ENCODE measurements around the gene CSF2RB.

The CSF2RB gene

DNA sequence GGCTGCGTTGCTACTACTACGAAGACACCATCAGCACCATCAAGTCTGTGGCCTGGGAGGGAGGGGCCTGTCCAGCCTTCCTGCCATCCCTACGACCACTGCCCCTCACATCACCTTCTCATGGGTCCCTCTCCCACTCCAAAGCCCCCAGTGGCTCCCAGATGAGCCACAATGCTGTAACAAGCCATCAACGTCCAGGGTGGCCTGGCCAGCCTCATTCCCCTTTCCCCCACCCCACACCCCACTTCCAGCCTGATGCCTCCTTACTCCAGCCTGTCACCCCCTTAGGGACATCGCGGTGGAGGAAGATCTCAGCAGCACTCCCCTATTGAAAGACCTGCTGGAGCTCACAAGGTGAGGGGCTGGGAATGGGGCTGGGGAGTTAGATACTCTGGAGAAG lies 37.7 kb upstream of the CSF2RB start:
- Histone ChIP-seq H3K9me3 (ENCODE audit: control insufficient read depth, insufficient read depth, low read length) (no peaks in the 10 kb centered on the region), H3K36me3 (ENCODE audit: insufficient read depth, low read length) (no peaks in the 10 kb centered on the region), H3K9ac (ENCODE audit: low read depth, low read length) (no peak overlapping the region), H3K4me1 (ENCODE audit: insufficient read depth, low read length) (no peaks in the 10 kb centered on the region; the same call in 1 of the 2 replicates)

DNA sequence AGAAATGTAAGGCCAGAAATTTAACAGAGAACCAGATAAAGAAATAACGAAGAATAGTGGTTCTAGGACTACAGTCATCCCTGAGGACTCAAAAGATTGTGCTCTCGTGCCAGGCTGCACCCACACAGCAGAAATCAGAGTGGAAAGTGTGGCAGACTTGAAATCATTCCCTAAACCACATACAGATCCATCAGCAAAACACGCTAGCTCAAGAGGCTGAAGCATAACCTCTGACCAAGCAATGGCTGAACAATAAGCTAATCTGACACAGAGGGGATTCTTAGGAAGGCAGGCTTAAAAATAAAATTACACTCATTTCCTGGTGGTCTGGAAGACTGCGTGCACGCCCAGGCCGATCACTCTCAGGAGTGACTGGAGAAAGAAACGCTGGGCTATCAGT lies 33.7 kb upstream of the CSF2RB start:
- no peak overlapping the region for H3K9ac ChIP-seq (ENCODE audit: low read depth, low read length)
- peaks cover 3% of the 10 kb centered on the region; the same call in 1 of the 2 replicates for H3K9me3 ChIP-seq (ENCODE audit: control insufficient read depth, insufficient read depth, low read length)
- no peaks in the 10 kb centered on the region for H3K4me1 ChIP-seq (ENCODE audit: insufficient read depth, low read length)
- no peaks in the 10 kb centered on the region for H3K36me3 ChIP-seq (ENCODE audit: insufficient read depth, low read length)

DNA sequence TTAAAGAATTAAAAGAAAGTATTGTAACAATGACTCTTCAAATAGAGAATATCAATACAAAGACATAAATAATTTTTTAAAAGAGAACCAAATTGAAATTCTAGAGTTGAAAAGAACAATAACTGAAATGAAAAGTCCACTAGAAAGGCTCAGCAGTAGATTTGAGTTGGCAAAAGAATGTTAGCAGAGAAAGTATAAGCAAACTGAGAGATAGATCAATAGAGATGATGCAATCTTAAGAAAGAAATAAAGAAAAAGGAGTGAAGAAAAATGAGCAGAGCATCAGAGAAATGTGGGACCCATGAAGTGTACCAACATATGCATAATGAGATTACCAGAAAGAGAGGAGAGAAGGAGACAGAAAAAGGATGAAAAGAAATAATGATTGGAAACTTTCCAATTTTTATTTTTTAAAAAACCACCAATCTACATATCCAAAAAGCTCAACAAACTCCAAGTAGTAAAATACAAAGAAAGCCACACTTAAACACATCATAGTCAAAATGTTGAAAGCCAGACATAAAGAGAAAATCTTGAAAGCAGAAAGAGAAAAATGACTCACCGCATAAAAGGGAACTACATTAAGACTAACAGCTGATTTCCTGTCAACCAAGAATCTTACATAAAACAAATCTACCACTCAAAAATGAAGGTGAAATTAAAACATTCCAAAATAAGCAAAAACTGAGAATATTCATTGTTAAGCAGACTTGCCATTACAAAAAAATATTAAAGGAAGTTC lies 31.8 kb upstream of the CSF2RB start:
- Histone ChIP-seq H3K9me3 (ENCODE audit: control insufficient read depth, insufficient read depth, low read length) (peaks cover 3% of the 10 kb centered on the region; the same call in 1 of the 2 replicates), H3K36me3 (ENCODE audit: insufficient read depth, low read length) (no peaks in the 10 kb centered on the region), H3K4me1 (ENCODE audit: insufficient read depth, low read length) (0 out of 2 replicates have a peak, but pooled peaks cover 6% of the 10 kb centered on the region), H3K9ac (ENCODE audit: low read depth, low read length) (no peak overlapping the region)

DNA sequence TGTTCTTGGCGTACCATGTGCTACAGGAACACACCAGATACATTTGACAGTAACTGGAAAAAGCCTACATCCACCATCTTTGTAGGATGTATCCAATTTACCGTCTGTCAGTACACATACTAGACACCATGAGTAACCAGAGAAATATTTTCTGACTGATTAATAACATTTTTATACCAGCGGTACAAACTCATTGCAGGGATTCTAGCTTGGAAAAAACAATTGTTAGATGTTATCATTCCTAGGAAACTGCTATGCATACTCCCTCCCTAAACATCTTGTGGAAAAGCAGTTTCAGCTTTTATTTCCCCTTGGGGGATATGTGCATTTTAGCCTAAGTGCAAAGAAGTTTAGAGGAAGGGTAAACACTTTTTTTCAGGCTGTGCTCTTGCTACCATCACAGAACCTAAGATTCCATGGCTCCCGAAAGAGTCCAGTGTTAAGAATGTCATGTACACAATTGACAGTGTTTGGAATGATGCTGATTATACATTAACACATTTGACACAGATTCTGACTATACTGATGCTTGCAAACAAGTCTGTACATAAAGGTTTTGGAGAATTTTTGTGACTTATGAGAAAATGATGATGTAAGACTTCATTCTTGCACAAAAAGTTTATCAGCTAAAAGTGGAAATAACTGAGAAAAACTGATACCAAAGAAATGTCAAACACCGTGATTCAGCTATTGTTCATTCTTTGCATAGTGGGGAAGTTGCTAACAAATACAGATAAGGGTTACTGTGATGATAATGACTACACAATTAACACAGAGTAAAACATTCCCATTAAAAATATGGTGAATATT lies 28.9 kb upstream of the CSF2RB start:
- peaks cover 3% of the 10 kb centered on the region; the same call in 1 of the 2 replicates for H3K9me3 ChIP-seq (ENCODE audit: control insufficient read depth, insufficient read depth, low read length)
- 0 out of 2 replicates have a peak, but pooled peaks cover 6% of the 10 kb centered on the region for H3K4me1 ChIP-seq (ENCODE audit: insufficient read depth, low read length)
- H3K9ac ChIP-seq (ENCODE audit: low read depth, low read length) = no peak overlapping the region
- no peaks in the 10 kb centered on the region for H3K36me3 ChIP-seq (ENCODE audit: insufficient read depth, low read length)

DNA sequence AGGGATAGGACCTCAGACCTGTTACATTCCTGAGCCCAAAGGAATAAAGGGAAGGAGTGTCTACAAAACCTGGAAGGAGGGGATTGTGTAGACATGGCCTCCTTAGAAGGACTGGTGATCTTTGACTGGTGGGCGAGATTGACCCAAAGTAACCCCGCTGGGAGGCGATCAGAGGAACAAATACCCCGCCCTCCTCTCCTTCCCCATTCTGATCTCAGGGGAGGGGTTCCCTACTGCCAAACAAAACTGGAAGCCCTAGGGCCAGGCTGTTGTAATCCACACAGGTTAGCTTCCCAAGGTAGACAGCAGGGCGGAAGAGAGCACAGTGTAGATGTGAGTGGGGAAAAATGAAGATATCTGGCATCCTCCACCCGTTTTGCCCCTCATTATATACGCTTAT lies 28.0 kb upstream of the CSF2RB start:
- no peak overlapping the region for H3K9ac ChIP-seq (ENCODE audit: low read depth, low read length)
- no peaks in the 10 kb centered on the region for H3K36me3 ChIP-seq (ENCODE audit: insufficient read depth, low read length)
- H3K9me3 ChIP-seq (ENCODE audit: control insufficient read depth, insufficient read depth, low read length) = peaks cover 3% of the 10 kb centered on the region; the same call in 1 of the 2 replicates
- H3K4me1 ChIP-seq (ENCODE audit: insufficient read depth, low read length) = 0 out of 2 replicates have a peak, but pooled peaks cover 6% of the 10 kb centered on the region

DNA sequence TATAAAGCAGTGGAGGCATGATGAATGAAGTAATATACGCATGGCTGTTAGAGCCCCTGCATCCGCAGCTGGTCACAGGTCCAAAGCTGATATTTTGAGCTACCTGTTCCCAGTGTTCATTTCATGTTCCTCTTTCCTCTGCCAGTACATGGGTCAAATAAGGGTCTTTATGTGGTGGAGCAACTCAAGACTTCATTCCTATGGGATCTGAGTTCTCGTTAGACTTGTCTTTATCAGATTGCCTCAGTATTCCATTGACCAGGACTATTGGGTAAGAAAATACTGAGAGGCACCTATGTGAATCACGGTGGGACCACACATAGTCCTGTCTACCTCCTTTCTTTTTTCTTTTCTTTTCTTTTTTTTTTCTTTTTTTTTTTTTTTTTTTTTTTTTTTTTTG lies 27.4 kb upstream of the CSF2RB start:
- peaks cover 3% of the 10 kb centered on the region; the same call in 1 of the 2 replicates for H3K9me3 ChIP-seq (ENCODE audit: control insufficient read depth, insufficient read depth, low read length)
- H3K4me1 ChIP-seq (ENCODE audit: insufficient read depth, low read length) = 0 out of 2 replicates have a peak, but pooled peaks cover 6% of the 10 kb centered on the region
- no peak overlapping the region for H3K9ac ChIP-seq (ENCODE audit: low read depth, low read length)
- H3K36me3 ChIP-seq (ENCODE audit: insufficient read depth, low read length) = no peaks in the 10 kb centered on the region

DNA sequence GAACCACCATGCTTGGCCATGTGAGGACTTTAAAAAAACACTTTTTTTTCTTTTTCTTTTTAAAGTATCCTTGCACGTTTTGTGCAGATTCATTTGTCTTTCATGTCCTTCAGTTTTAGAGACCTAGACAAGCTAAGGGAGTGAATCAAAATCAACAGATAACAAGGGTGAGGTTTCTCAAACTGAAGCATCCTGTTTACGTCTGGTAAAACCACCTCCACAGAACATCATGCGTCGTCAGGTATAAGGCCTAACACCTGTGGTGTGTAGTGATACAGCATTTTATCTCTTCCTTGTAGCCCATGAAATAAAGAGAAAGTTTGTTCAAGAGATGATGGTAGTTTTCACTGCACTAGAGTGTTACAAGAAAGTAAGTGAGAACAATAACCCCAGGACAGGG lies 26.3 kb upstream of the CSF2RB start:
- no peak overlapping the region for H3K9ac ChIP-seq (ENCODE audit: low read depth, low read length)
- H3K4me1 ChIP-seq (ENCODE audit: insufficient read depth, low read length) = 0 out of 2 replicates have a peak, but pooled peaks cover 6% of the 10 kb centered on the region
- no peaks in the 10 kb centered on the region for H3K36me3 ChIP-seq (ENCODE audit: insufficient read depth, low read length)
- H3K9me3 ChIP-seq (ENCODE audit: control insufficient read depth, insufficient read depth, low read length) = no peaks in the 10 kb centered on the region

DNA sequence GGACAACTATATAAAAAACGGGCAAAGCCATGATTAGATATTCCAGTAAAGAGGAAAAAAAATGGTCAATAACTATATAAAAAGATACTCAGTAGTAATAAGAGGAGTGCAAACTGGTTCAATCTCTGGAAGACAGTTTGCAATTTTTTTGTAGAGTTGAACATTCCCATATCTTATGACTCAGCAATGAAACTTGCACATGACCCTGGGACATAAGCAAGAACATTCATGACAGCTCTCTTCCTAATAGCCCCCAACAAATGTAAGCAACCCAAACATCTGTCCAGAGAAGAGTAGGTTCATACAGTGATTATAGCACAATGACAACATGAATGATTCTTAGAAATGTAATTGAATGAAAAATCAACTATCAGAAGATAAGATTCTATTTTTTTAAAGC lies 21.8 kb upstream of the CSF2RB start:
- Histone ChIP-seq H3K4me1 (ENCODE audit: insufficient read depth, low read length) (no peaks in the 10 kb centered on the region; the same call in 1 of the 2 replicates), H3K9me3 (ENCODE audit: control insufficient read depth, insufficient read depth, low read length) (no peaks in the 10 kb centered on the region; the same call in 1 of the 2 replicates), H3K9ac (ENCODE audit: low read depth, low read length) (no peak overlapping the region), H3K36me3 (ENCODE audit: insufficient read depth, low read length) (no peaks in the 10 kb centered on the region)

DNA sequence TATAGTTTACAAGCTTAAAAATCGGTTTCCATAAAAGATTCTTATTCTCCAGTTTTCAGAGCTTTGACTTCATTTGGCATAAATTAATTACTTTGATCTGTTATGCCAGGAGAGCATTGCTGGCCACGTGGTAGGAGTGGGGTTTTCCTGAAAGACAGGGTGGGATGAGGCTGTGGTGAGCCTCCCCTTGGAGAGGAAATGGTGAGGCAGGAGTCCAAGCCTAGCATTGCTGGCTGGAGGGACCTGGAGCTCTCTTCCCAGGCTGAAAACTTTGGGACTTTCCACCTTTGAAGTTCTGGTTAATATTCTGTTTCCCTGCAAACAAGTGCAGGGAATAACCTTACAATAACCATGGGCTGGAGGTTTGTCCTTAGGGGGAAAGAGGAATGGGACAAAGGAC lies 21.1 kb upstream of the CSF2RB start:
- no peaks in the 10 kb centered on the region; the same call in 1 of the 2 replicates for H3K4me1 ChIP-seq (ENCODE audit: insufficient read depth, low read length)
- H3K9ac ChIP-seq (ENCODE audit: low read depth, low read length) = no peak overlapping the region
- no peaks in the 10 kb centered on the region; the same call in 1 of the 2 replicates for H3K9me3 ChIP-seq (ENCODE audit: control insufficient read depth, insufficient read depth, low read length)
- H3K36me3 ChIP-seq (ENCODE audit: insufficient read depth, low read length) = no peaks in the 10 kb centered on the region

DNA sequence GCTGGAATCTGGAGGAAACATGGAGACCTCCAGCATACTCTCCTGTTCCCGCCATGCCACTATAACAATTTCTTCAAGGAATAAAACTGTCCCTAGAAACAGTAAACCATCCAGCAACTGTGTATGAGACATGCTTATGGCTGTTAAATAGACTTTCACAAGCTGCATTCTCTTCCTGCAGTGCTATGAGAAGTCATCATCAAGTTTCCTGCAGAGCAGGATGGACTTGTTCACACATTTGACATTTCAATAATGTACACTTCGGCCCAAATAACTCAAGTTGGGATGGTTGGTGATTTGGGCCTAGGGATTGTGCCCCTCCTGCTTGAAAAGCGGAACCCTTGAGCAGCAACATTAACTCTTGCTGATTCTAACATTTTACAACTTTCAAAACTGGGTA lies 20.2 kb upstream of the CSF2RB start:
- no peaks in the 10 kb centered on the region; the same call in 1 of the 2 replicates for H3K9me3 ChIP-seq (ENCODE audit: control insufficient read depth, insufficient read depth, low read length)
- no peaks in the 10 kb centered on the region for H3K36me3 ChIP-seq (ENCODE audit: insufficient read depth, low read length)
- H3K4me1 ChIP-seq (ENCODE audit: insufficient read depth, low read length) = no peaks in the 10 kb centered on the region; the same call in 1 of the 2 replicates
- no peak overlapping the region for H3K9ac ChIP-seq (ENCODE audit: low read depth, low read length)

DNA sequence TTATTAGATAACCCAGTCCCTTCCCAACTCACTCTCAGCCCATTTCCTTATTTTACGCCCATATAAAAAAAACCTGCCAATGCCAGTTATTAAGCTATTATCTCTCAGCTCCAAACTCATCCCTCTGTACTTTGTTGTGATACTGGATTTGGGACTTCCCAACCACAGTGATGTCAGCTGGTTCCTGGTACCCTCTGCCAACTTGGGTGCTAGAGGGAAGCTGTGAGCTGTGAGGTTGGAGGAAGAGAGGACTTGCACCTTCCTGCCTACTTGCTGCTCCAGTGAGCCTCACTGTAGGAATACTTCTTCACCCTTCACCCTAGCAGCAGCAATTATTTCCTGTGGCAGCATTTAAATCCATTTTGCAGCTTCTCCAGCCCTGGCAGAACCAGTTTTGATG lies 19.2 kb upstream of the CSF2RB start:
- no peak overlapping the region for H3K9ac ChIP-seq (ENCODE audit: low read depth, low read length)
- no peaks in the 10 kb centered on the region; the same call in 1 of the 2 replicates for H3K4me1 ChIP-seq (ENCODE audit: insufficient read depth, low read length)
- no peaks in the 10 kb centered on the region; the same call in 1 of the 2 replicates for H3K9me3 ChIP-seq (ENCODE audit: control insufficient read depth, insufficient read depth, low read length)
- no peaks in the 10 kb centered on the region for H3K36me3 ChIP-seq (ENCODE audit: insufficient read depth, low read length)

DNA sequence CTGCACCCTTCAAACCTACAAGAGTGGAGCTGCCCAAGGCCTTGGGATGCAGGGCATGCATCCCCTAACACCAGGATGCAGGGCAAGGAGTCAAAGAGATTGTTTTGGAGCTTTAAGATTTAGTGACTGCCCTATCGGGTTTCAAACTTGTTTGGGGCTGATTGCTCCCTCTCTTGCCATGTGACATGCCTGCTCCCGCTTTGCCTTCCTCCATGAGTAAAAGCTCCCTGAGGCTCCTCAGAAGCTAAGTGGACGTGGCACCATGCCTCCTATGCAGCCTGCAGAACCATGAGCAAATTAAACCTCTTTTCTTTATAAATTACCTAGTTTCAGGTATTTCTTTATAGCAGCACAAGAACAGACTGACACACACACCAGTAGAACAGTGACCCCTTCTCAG lies 15.8 kb upstream of the CSF2RB start:
- H3K36me3 ChIP-seq (ENCODE audit: insufficient read depth, low read length) = no peaks in the 10 kb centered on the region
- H3K9me3 ChIP-seq (ENCODE audit: control insufficient read depth, insufficient read depth, low read length) = no peaks in the 10 kb centered on the region; the same call in 1 of the 2 replicates
- peaks cover 13% of the 10 kb centered on the region for H3K4me1 ChIP-seq (ENCODE audit: insufficient read depth, low read length)
- no peak overlapping the region for H3K9ac ChIP-seq (ENCODE audit: low read depth, low read length)

DNA sequence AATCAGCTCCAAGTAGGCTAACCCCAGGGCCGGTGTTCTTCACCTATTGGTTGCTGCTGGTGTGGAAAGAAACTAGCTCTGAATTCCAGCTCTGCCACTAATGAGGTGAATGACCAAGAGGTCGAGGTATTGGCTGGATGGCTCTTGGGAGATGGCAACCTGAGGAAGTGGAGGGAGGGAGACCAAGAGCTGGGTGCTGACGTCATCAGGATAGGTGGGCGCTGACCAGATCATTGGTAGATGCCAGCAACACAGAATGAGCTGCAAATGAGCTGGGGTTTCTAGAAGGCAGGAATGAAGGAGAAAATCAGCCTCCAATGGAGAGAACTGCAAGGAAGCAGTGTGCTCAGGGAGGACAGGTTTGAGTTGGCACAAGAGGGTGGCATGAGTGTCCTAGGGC lies 14.7 kb upstream of the CSF2RB start:
- Histone ChIP-seq H3K9me3 (ENCODE audit: control insufficient read depth, insufficient read depth, low read length) (no peaks in the 10 kb centered on the region; the same call in 1 of the 2 replicates), H3K4me1 (ENCODE audit: insufficient read depth, low read length) (peaks cover 13% of the 10 kb centered on the region), H3K9ac (ENCODE audit: low read depth, low read length) (no peak overlapping the region), H3K36me3 (ENCODE audit: insufficient read depth, low read length) (no peaks in the 10 kb centered on the region)

DNA sequence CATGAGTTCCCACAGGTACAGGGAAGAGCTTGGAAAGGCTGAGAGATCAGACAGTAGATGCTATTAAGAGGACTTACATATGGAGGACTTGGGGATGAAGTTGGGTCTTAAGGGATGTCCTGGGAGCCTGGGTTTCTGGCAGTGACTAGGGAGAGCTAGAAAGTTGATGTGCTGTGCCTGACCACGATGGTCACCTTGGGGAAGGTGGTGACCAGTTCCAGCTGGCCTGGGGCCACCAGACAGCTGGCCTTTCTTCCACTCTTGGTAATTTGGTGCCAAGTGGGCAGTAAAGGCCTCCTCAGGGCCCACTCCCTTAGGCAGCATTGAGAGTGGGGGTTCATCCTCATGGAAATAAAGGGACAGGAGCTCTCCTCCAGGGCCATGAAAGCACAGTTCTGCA lies 13.9 kb upstream of the CSF2RB start:
- Histone ChIP-seq H3K4me1 (ENCODE audit: insufficient read depth, low read length) (peaks cover 13% of the 10 kb centered on the region), H3K9ac (ENCODE audit: low read depth, low read length) (no peak overlapping the region), H3K9me3 (ENCODE audit: control insufficient read depth, insufficient read depth, low read length) (no peaks in the 10 kb centered on the region; the same call in 1 of the 2 replicates), H3K36me3 (ENCODE audit: insufficient read depth, low read length) (no peaks in the 10 kb centered on the region)
